Activated naive CD8-positive, alpha-beta T cell treated with anti-CD3 and anti-CD28 coated beads, Interleukin-2, amount 10 ng/mL, durations not matched to agents 7 days and 5 days (primary cell): ENCODE data around the gene NEK6. TPM values are rescaled to one million over a fixed set of nuclear protein-coding genes. Genes with fewer than 3 reads are reported as not detected.
A peak's percentile ranks its signal among the peaks of the same experiment; 100 is the strongest.

Experiments
- ATAC-seq: fragments of 150-1000 bp; cut with Tn5 transposase; one replicate; pipeline ENCODE4 v1.10.0; 2021; ENCODE audit warnings: low read depth, moderate library complexity
- POLR2A ChIA-PET: fragments of 350-600 bp; sonication (Branson Sonifier 250); formaldehyde crosslinking; loops from one replicate; lab custom pipeline; 2021; ENCODE audit warnings: antibody characterized with exemption; lab: Charles Lee
- DNase-seq: peaks from one replicate; pipeline ENCODE4 v3.0.0; 2021
- H3K27ac Mint-ChIP-seq: one replicate; pipeline ENCODE4 v1.8.0; 2022; ENCODE audit warnings: mild to moderate bottlenecking, mixed read lengths
- H3K27me3 Mint-ChIP-seq: one replicate; pipeline ENCODE4 v1.8.0; 2022; ENCODE audit warnings: mild to moderate bottlenecking, moderate library complexity, mixed read lengths
- H3K36me3 Mint-ChIP-seq: one replicate; pipeline ENCODE4 v1.8.0; 2021; ENCODE audit warnings: mild to moderate bottlenecking, mixed read lengths
- H3K4me1 Mint-ChIP-seq: one replicate; pipeline ENCODE4 v1.8.0; 2021; ENCODE audit warnings: mixed read lengths
- H3K4me3 Mint-ChIP-seq: one replicate; pipeline ENCODE4 v1.8.0; 2022; ENCODE audit warnings: mild to moderate bottlenecking, moderate library complexity, mixed read lengths
- H3K9me3 Mint-ChIP-seq: one replicate; pipeline ENCODE4 v1.8.0; 2021; ENCODE audit warnings: mixed read lengths
- total RNA-seq, 2 experiments: library from RNA; stranded (reverse); gene quantifications; one replicate each; pipeline ENCODE4 v1.2.3, GENCODE V29; 2021

NEK6 gene
- total RNA-seq, result 10 to 100 TPM in 1 of 2 experiments, 1 to 10 TPM in 1; 8.1 to 10.9 TPM

DNA sequence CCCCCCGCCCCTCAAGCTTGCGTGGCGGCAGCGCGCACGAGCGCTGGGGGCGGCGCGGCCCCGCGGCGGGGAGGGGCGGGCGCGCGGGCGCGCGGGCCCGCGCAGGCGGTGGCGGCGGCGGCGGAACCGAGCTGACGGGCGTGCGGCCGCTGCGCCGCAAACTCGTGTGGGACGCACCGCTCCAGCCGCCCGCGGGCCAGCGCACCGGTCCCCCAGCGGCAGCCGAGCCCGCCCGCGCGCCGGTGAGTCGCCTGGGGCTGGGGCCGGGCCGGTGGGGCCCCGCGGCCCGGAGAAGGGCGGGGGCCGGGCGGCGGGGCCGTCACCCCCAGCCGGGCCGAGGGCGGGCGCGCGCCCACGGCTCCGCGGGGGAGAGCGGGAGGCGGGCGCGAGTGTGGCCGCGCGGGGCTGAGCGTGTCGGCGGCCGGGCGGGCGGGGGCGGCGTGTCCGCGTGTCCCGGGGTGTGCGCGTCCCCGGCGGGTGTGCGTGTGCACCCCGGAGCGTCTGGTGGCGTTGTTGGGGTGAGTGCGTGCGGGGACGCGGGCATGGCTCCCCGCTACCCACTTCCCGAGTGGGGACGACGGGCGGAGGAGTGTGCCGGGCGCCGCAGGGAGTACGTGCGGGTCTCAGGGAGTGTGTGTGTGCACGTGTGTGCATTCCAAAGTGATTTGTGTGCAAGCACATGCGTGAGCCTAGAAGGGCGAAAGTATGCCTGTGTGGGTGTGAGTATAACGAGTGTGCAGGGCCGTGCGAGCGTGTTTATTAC, at the start of gene NEK6:
TSS of gene NEK6 (plus strand) at position 106 of the 763 bp plus-strand sequence. CDS start 44,016 bp downstream, outside the sequence.
- H3K36me3 Mint-ChIP-seq, result peaks cover 3% of the 10 kb centered on the region
- H3K27ac Mint-ChIP-seq, result peak within 1 kb of the TSS; percentile 80
- POLR2A ChIA-PET, result no interaction called here
- H3K4me1 Mint-ChIP-seq, result peaks cover 34% of the 10 kb centered on the region
- H3K4me3 Mint-ChIP-seq, result peak within 1 kb of the TSS; percentile 86
- H3K9me3 Mint-ChIP-seq, result no peaks in the 10 kb centered on the region
- ATAC-seq, result peak; percentile 62
- DNase-seq, result peak; percentile 65
- peaks cover 40% of the 10 kb centered on the region for H3K27me3 Mint-ChIP-seq

DNA sequence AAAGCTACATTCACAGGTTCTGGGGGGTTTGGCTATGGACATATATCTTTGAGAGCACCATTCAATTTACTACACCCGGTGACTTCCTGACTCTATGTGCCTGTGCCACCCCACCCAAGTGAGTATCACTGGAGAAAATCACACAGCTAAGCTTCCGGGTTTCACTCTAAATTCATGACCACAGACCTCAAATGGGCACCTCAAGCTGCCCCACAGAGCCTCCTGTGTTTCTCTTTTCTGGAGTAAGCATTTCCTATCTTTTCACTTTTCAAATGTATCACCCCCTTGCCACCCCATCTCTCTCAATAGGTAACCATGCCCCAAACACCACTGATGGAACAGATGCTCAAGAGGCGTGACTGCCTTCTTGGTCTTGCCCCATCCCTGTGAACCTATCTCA, 49.2 kb upstream of the NEK6 start:
- Mint-ChIP-seq H3K36me3 (peaks cover 7% of the 10 kb centered on the region), H3K27me3 (no peaks in the 10 kb centered on the region), H3K27ac (peak overlapping the region; percentile 76), H3K4me3 (peak overlapping the region; percentile 33), H3K9me3 (peaks cover 3% of the 10 kb centered on the region), H3K4me1 (peaks cover 52% of the 10 kb centered on the region)
- ATAC-seq (peak; percentile 74), DNase-seq (no peak)
- POLR2A ChIA-PET, result interaction anchor here (0.9 kb wide), 1 partner anchor 8 kb away, joined by 7 read pairs; no protein-coding TSS in a partner anchor

- ATAC-seq, result no peak
- no peaks in the 10 kb centered on the region for H3K27me3 Mint-ChIP-seq
- H3K4me3 Mint-ChIP-seq, result peak overlapping the region; percentile 33
- peak overlapping the region; percentile 76 for H3K27ac Mint-ChIP-seq
- POLR2A ChIA-PET, result no interaction called here
- no peak for DNase-seq
- H3K9me3 Mint-ChIP-seq, result peaks cover 3% of the 10 kb centered on the region
- H3K36me3 Mint-ChIP-seq, result peaks cover 7% of the 10 kb centered on the region
- peaks cover 52% of the 10 kb centered on the region for H3K4me1 Mint-ChIP-seq
Observed at GRCh38 chr9:124209279-124209678, 48.5 kb upstream of the NEK6 start.

GRCh38 chr9:124209774-124210173, 48.0 kb upstream of the NEK6 start:
- Mint-ChIP-seq H3K9me3 (peaks cover 3% of the 10 kb centered on the region), H3K27me3 (no peaks in the 10 kb centered on the region), H3K36me3 (peaks cover 7% of the 10 kb centered on the region), H3K27ac (peak overlapping the region; percentile 49), H3K4me3 (no peak overlapping the region), H3K4me1 (peaks cover 55% of the 10 kb centered on the region)
- POLR2A ChIA-PET, result no interaction called here
- ATAC-seq, result no peak
- no peak for DNase-seq

DNA sequence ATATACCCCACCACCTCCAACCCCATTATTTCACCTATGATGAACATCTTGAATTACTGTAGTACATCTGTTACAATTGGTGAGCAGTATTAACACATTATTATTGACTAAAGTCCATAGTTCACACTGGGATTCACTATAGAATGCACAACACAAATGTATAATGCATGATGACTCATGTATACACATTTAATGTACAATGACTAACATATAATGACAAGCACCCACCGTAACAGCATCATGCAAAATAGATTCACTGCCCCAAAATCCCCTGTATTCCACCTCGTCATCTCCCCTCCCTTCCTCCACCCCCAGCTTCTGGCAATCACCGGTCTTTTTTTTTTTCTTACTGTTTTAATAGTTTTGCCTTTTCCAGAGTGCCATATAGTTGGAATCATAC, 47.1 kb upstream of the NEK6 start:
- Mint-ChIP-seq H3K36me3 (peaks cover 3% of the 10 kb centered on the region), H3K27ac (no peak overlapping the region), H3K4me1 (peaks cover 56% of the 10 kb centered on the region), H3K27me3 (no peaks in the 10 kb centered on the region), H3K4me3 (no peak overlapping the region), H3K9me3 (no peaks in the 10 kb centered on the region)
- POLR2A ChIA-PET, result no interaction called here
- no peak for ATAC-seq
- DNase-seq, result no peak

DNA sequence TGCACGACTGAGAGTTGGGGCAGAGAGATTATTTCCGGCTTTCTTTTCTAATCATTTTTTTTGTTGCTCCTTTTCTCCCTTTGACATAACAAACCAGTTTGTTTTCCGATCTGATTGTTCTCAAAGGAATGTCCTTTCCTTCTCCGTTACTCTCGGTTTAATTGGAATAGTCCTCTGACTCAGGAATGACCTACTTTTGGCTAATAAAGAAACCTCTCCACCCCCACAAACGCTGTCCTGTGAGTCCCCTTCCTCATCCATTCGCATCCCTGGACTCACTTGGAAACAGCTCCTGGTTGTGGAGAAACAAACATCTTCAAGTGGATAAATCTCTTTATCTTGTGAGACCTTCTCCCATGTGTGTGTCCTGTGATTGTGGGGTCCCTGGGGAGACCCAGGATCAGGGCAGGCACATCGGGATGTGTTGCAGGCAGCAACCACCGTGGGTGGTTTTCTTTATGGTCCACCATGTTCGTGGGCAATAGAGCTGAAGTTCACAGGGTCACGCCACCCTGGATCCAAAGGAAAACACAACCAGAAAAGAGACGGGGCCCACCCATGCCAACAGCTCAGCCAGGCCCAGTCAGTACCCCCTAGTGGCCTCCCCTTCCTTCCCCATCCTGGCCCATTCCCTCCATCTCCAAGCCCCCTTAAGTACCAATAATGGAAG, 45.2 kb upstream of the NEK6 start:
- DNase-seq (no peak), ATAC-seq (no peak)
- H3K27ac Mint-ChIP-seq, result peak overlapping the region; percentile 2
- no peaks in the 10 kb centered on the region for H3K27me3 Mint-ChIP-seq
- POLR2A ChIA-PET, result no interaction called here
- no peaks in the 10 kb centered on the region for H3K9me3 Mint-ChIP-seq
- peaks cover 58% of the 10 kb centered on the region for H3K4me1 Mint-ChIP-seq
- H3K36me3 Mint-ChIP-seq, result no peaks in the 10 kb centered on the region
- no peak overlapping the region for H3K4me3 Mint-ChIP-seq

DNA sequence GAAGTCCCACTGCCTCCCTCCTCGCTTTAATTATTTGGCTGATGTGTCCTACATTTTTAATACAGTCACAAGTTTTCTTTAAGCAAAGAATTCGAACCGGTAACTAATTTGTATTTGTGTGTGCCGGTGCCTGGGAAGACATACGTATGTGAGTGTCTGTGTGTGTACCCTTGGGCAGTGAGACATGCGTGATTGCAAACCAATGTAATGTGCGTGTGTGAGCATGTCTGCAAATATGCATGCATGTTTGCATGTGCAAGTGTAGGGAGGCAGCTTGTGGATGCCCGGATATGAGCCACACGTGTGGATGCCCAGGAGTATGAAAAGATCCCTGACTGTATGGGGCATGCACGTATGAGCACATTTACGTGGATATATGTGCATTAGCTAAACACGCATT, 44.4 kb upstream of the NEK6 start:
- no peaks in the 10 kb centered on the region for H3K27me3 Mint-ChIP-seq
- H3K9me3 Mint-ChIP-seq, result no peaks in the 10 kb centered on the region
- H3K36me3 Mint-ChIP-seq, result no peaks in the 10 kb centered on the region
- DNase-seq, result no peak
- H3K4me3 Mint-ChIP-seq, result no peak overlapping the region
- peaks cover 62% of the 10 kb centered on the region for H3K4me1 Mint-ChIP-seq
- no peak for ATAC-seq
- POLR2A ChIA-PET, result no interaction called here
- H3K27ac Mint-ChIP-seq, result no peak overlapping the region

GRCh38 chr9:124214116-124214515, 43.6 kb upstream of the NEK6 start:
- Mint-ChIP-seq H3K27me3 (no peaks in the 10 kb centered on the region), H3K4me3 (peak overlapping the region; percentile 49), H3K9me3 (no peaks in the 10 kb centered on the region), H3K27ac (peak overlapping the region; percentile 81), H3K4me1 (peaks cover 62% of the 10 kb centered on the region), H3K36me3 (no peaks in the 10 kb centered on the region)
- DNase-seq, result no peak
- ATAC-seq, result no peak
- POLR2A ChIA-PET, result no interaction called here

DNA sequence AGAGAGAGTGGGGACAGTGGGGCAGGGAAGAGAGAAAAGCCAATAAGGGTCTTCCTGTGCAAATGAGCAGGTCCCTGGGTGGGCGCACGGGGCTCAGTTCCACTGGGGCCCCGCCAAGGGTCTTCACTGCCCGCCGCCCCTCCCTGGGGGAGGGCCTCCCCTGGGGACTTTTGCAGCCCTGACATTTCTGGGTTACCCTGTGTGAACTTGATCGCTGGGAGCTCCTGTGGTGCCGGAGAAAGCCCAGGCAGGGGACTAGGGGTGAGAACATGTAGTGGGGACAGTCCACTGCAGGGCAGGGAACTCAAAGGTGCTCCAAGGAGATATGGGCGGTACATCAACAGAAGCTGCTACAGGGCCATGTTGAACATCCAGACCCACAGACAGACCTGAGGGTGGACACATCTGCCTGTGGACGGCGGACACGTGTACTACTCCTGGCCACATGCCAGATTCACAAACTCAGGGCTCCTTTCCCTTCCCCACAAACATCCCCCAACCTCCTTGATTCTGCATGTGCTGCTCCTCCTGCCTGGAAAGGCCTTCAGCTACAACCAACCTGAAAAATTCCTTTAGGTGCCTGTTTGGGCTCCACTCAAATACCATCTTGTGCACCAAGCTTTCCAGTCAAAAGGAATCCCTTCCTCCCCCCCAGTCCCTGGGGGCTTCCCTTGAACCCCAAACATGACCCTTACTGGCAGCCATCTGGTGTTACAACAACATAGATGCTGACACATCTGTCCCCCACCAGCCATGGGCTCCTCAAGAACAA, 43.0 kb upstream of the NEK6 start:
- Mint-ChIP-seq H3K4me1 (peaks cover 59% of the 10 kb centered on the region), H3K27me3 (no peaks in the 10 kb centered on the region), H3K9me3 (no peaks in the 10 kb centered on the region), H3K27ac (peak overlapping the region; percentile 81), H3K36me3 (no peaks in the 10 kb centered on the region), H3K4me3 (no peak overlapping the region)
- POLR2A ChIA-PET, result interaction anchor here (0.5 to 4.9 kb wide), 2 partner anchors 12 to 740 kb away, joined by 3 to 38 read pairs; no protein-coding TSS in a partner anchor
- no peak for DNase-seq
- ATAC-seq, result no peak

GRCh38 chr9:124215368-124215910, 42.3 kb upstream of the NEK6 start:
- H3K9me3 Mint-ChIP-seq, result no peaks in the 10 kb centered on the region
- DNase-seq (no peak), ATAC-seq (no peak)
- H3K27me3 Mint-ChIP-seq, result peaks cover under 1% of the 10 kb centered on the region
- POLR2A ChIA-PET, result interaction anchor here (0.5 to 4.9 kb wide), 2 partner anchors 13 to 740 kb away, joined by 3 to 38 read pairs; no protein-coding TSS in a partner anchor
- no peaks in the 10 kb centered on the region for H3K36me3 Mint-ChIP-seq
- peaks cover 59% of the 10 kb centered on the region for H3K4me1 Mint-ChIP-seq
- H3K4me3 Mint-ChIP-seq, result no peak overlapping the region
- H3K27ac Mint-ChIP-seq, result peak overlapping the region; percentile 87

DNA sequence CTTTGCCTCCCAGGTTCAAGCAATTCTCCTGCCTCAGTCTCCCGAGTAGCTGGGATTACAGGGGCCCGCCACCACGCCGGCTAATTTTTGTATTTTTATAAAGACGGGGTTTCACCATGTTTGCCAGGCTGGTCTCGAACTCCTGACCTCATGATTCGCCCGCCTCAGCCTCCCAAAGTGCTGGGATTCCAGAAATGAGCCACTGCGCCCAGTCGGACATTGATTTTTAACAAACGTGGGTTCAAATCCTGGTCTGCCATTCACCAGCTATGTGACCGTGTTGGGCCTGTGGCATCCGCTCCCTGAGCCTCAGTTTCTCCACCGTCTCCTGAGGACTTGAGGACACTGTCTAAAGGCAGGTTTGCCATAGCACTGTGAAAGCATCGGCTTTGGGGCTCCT, 41.8 kb upstream of the NEK6 start:
- no peak for DNase-seq
- no peak overlapping the region for H3K4me3 Mint-ChIP-seq
- ATAC-seq, result no peak
- no peaks in the 10 kb centered on the region for H3K9me3 Mint-ChIP-seq
- POLR2A ChIA-PET, result interaction anchor here (1.1 to 4.9 kb wide), 5 partner anchors 7 to 82 kb away, joined by 4 to 38 read pairs (median 6); no protein-coding TSS in a partner anchor
- peaks cover 60% of the 10 kb centered on the region for H3K4me1 Mint-ChIP-seq
- peak overlapping the region; percentile 87 for H3K27ac Mint-ChIP-seq
- H3K36me3 Mint-ChIP-seq, result no peaks in the 10 kb centered on the region
- H3K27me3 Mint-ChIP-seq, result peaks cover 2% of the 10 kb centered on the region

DNA sequence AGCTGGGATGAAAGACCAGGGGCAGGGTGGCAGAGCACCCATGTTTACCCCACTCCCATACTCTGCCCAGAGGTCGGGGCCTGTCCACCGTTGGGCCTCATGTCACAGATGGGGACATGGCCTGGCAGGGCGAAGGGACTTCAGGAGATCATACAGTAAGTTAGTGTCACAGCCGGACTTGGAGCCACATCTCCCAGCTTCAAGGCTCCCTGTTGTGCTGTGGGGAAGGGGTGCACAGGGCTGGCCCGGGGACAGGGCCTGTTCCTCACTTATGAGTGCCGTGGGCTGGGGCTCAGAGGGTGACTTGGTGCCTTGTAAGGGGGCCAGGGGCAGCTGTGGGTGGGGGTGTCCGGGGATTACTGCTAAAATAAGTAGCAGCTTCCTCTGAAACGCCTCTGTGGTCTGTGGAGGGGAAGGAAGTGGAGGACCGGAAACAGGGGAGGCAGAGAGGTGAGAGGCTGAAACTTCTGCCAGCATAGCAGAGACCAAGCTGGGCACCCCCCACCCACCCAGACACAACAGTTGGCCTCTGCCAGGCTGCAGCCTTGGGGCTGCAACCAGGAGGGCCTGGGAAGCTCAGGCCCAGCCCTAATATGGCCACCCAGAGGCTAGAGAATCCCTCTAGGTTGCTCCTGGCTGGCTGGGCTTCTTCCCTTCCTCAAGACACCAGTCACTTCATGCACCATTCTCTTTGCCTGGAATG, 41.1 kb upstream of the NEK6 start:
- Mint-ChIP-seq H3K36me3 (no peaks in the 10 kb centered on the region), H3K27ac (peak overlapping the region; percentile 87), H3K9me3 (no peaks in the 10 kb centered on the region), H3K27me3 (peaks cover 6% of the 10 kb centered on the region), H3K4me1 (peaks cover 57% of the 10 kb centered on the region), H3K4me3 (peak overlapping the region; percentile 72)
- ATAC-seq (peak; percentile 75), DNase-seq (peak; percentile 66)
- POLR2A ChIA-PET, result interaction anchor here (0.7 to 4.9 kb wide), 7 partner anchors 8 to 1381 kb away, joined by 3 to 38 read pairs (median 6); no protein-coding TSS in a partner anchor
